ENCODE data around the gene GLI1.

- TF ChIP-seq POLR2A (IDR thresholded peaks at IDR 0.05; ENCODE audit: low read length): no peak
- TF ChIP-seq CTCF (IDR thresholded peaks at IDR 0.05): no peak
- no peak for TF ChIP-seq CHD4 (IDR thresholded peaks at IDR 0.05; ENCODE audit: borderline replicate concordance)
Observed at GRCh38 chr12:57452181-57452936, 7.2 kb upstream of the GLI1 start.
